Left lung (tissue), 10 donors: ENCODE results near the gene AGK. TPM values are rescaled to one million over a fixed set of nuclear protein-coding genes. Genes with fewer than 3 reads are reported as not detected.

Source experiments
- ATAC-seq: fragments of 200-7000 bp; cut with Tn5 transposase; one replicate; pipeline ENCODE4 v1.9.1; 2020; ENCODE audit warnings: moderate library complexity
- DNase-seq, 4 donors: peaks; one replicate each; pipeline ENCODE4 v3.0.0-alpha.2; 2013 to 2020
- H3K27ac ChIP-seq, 2 donors: fragments of 200-600 bp; sonication (generic) in 1 of 2; one replicate each; pipeline versions ENCODE4 v1.5.0 to v1.8.0; 2020 to 2021
- H3K27me3 ChIP-seq, 2 donors: fragments of 200-600 bp; sonication (generic) in 1 of 2; one replicate each; pipeline versions ENCODE4 v1.5.0 to v1.8.0; 2020 to 2021
- H3K36me3 ChIP-seq, 2 donors: fragments of 200-600 bp; sonication (generic) in 1 of 2; one replicate each; pipeline versions ENCODE4 v1.5.0 to v1.8.0; 2020 to 2021
- H3K4me1 ChIP-seq, 2 donors: fragments of 200-600 bp; one replicate each; pipeline ENCODE4 v1.8.0; 2021
- H3K4me3 ChIP-seq, 2 donors: fragments of 200-600 bp; sonication (generic) in 1 of 2; one replicate each; pipeline versions ENCODE4 v1.5.0 to v1.8.0; 2020 to 2021; ENCODE audit warnings: mild to moderate bottlenecking in 1 of 2
- H3K9me3 ChIP-seq, 2 donors: fragments of 200-600 bp; sonication (generic) in 1 of 2; one replicate each; pipeline versions ENCODE4 v1.5.0 to v1.8.0; 2020 to 2021
- intact Hi-C, 2 donors: fragments of 100-400 bp; cut with DNase I; formaldehyde crosslinking; loops; one replicate each; pipeline versions ENCODE4 v1.11.2 to v1.14.2; 2022
- polyA plus RNA-seq, 6 donors: library from polyadenylated mRNA; unstranded; fragments of 120-200 nt; gene quantifications; one replicate each; pipeline ENCODE4 v1.2.1, GENCODE V29; 2013; ENCODE audit not compliant: insufficient read length in 6 of 6
- total RNA-seq, 2 donors: library from RNA; stranded (reverse); fragmentation: NEBNext Ultra II Directional; extraction: Animal tissue kit (Norgen Biotek cat#: 25700); gene quantifications; one replicate each; pipeline ENCODE4 v1.2.1, GENCODE V29; 2021
- TF ChIP-seq, protein P1 (sequence below), 2 donors: fragments of 200-600 bp; sonication (generic) in 1 of 2; IDR thresholded peaks; one replicate each; pipeline versions ENCODE4 v1.5.0 to v1.8.0; 2021; ENCODE audit warnings: antibody characterized with exemption in 2 of 2
- donor health status: DM: no; HTN: yes; CAD: no.
- donor health status: DM: no; HTN: no; CAD: no.

AGK gene
- total and polyA plus RNA-seq, 8 donors, result 24.4 to 40.6 (median 36.8) TPM

DNA sequence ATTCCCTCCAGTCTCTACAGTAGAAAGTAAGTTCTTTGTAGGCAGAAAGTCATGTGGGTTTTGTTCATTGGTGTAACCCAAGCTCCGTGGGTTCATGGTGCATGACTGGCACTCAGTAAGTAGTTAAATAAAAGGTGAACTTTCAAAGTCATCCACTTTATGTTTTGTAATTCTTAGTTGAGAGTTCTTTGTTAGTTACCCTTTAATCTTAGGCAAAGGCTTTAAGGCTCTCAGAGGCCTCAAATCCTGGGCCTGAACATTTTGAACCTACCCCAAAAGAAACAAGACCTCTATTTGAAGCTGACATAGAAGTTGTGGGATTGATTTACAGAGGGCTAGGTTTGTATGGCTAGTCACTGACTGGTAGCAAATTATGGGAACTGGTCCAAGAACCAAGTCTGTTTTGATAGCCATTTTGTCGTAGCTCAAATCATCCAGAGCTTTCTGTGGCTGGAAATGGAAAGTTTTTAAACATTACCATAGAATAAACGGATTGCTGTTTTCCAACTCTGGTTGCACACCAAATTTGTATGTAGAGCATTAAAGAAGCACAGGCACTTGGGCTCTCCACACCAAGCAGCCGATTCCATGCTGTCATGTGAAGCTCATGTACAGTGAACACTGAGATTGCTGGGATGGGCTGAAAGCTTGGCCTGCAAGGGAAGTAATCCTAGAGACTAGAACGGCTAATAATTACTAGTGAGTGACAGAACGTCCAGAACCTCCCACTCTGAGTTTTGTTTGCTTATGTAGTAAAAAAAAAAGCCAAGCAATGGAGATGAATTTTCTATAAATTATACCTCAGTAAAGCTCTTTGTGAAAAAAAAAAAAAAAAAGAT lies 97.3 kb downstream of the AGK start:
- Histone ChIP-seq H3K27me3 (no peaks in the 10 kb centered on the region), H3K9me3 (no peaks in the 10 kb centered on the region), H3K4me1 (no peaks in the 10 kb centered on the region), H3K27ac (no peak overlapping the region), H3K4me3 (no peak overlapping the region), H3K36me3 (peaks cover 0 to 22% of the 10 kb centered on the region in 2 donors)
- DNase-seq, result no peak
- TF ChIP-seq, protein P1, sequence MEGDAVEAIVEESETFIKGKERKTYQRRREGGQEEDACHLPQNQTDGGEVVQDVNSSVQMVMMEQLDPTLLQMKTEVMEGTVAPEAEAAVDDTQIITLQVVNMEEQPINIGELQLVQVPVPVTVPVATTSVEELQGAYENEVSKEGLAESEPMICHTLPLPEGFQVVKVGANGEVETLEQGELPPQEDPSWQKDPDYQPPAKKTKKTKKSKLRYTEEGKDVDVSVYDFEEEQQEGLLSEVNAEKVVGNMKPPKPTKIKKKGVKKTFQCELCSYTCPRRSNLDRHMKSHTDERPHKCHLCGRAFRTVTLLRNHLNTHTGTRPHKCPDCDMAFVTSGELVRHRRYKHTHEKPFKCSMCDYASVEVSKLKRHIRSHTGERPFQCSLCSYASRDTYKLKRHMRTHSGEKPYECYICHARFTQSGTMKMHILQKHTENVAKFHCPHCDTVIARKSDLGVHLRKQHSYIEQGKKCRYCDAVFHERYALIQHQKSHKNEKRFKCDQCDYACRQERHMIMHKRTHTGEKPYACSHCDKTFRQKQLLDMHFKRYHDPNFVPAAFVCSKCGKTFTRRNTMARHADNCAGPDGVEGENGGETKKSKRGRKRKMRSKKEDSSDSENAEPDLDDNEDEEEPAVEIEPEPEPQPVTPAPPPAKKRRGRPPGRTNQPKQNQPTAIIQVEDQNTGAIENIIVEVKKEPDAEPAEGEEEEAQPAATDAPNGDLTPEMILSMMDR (IDR thresholded peaks at IDR 0.05), result no peak
- intact Hi-C loops, result no loop called here
- ATAC-seq, result no peak

GRCh38 chr7:141649137-141649864 lies 98.1 kb downstream of the AGK start:
- no peak for DNase-seq
- intact Hi-C loops, result no loop called here
- TF ChIP-seq, protein P1 (IDR thresholded peaks at IDR 0.05), result no peak
- H3K27ac ChIP-seq, result no peak overlapping the region
- H3K4me3 ChIP-seq, result no peak overlapping the region
- ATAC-seq, result no peak
- no peaks in the 10 kb centered on the region for H3K4me1 ChIP-seq
- H3K9me3 ChIP-seq, result no peaks in the 10 kb centered on the region
- H3K27me3 ChIP-seq, result no peaks in the 10 kb centered on the region
- H3K36me3 ChIP-seq, result peaks cover 0 to 26% of the 10 kb centered on the region in 2 donors

GRCh38 chr7:141649865-141650634 lies 98.8 kb downstream of the AGK start:
- Histone ChIP-seq H3K27me3 (no peaks in the 10 kb centered on the region), H3K9me3 (no peaks in the 10 kb centered on the region), H3K4me3 (no peak overlapping the region), H3K4me1 (no peaks in the 10 kb centered on the region), H3K36me3 (peaks cover 0 to 26% of the 10 kb centered on the region in 2 donors), H3K27ac (no peak overlapping the region)
- TF ChIP-seq, protein P1 (IDR thresholded peaks at IDR 0.05), result peak; percentile 40 to 43
- DNase-seq, result peak in 2 of 4 donors; percentile 76 to 91
- intact Hi-C loops, result loop anchor here in 1 of 2 donors (5.0 kb wide), 1 partner anchor 77 kb away; no protein-coding TSS in a partner anchor
- ATAC-seq, result peak; percentile 89

- Histone ChIP-seq H3K36me3 (peaks cover 0 to 26% of the 10 kb centered on the region in 2 donors), H3K4me1 (no peaks in the 10 kb centered on the region), H3K27ac (no peak overlapping the region), H3K27me3 (no peaks in the 10 kb centered on the region), H3K9me3 (no peaks in the 10 kb centered on the region), H3K4me3 (no peak overlapping the region)
- TF ChIP-seq, protein P1 (IDR thresholded peaks at IDR 0.05), result no peak
- ATAC-seq, result no peak
- intact Hi-C loops, result loop anchor here in 1 of 2 donors (5.0 kb wide), 1 partner anchor 76 kb away; no protein-coding TSS in a partner anchor
- DNase-seq, result no peak
Measured at GRCh38 chr7:141651417-141651816, 100.2 kb downstream of the AGK start.
